ENCODE results near the gene CADPS. TPM values are rescaled to one million over a fixed set of nuclear protein-coding genes. Genes with fewer than 3 reads are reported as not detected.

Gene CADPS
- polyA plus RNA-seq, 1 experiment, result not detected

DNA sequence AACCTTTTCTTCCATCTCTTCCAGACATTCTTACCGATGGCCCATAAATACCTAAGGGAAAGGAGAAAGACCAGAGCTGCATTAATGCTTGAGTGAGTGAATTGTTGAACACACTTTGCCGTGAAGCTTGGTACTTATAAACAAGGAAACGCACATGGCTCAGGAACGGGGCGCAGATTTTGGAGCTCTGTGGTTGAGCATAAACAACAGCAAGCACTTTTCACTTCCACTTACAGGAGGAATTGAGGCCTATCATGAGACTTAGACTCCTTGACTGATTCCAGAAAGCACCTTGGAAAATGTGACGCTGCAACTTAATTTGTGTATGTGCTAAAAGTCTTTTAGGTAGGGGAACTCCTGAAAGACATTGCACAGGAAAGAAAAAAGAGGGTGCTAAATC, 304.3 kb downstream of the CADPS start:
- DNase-seq (ENCODE audit: low read depth), result no peak
- POLR2A ChIA-PET, result no interaction called here
- Histone ChIP-seq H3K36me3 (ENCODE audit: control insufficient read depth, insufficient read depth, low read length) (no peaks in the 10 kb centered on the region), H3K27me3 (ENCODE audit: control insufficient read depth, insufficient read depth, low read length) (no peaks in the 10 kb centered on the region), H3K4me3 (ENCODE audit: low read depth, low read length) (no peak overlapping the region)
- TF ChIP-seq, protein P1, sequence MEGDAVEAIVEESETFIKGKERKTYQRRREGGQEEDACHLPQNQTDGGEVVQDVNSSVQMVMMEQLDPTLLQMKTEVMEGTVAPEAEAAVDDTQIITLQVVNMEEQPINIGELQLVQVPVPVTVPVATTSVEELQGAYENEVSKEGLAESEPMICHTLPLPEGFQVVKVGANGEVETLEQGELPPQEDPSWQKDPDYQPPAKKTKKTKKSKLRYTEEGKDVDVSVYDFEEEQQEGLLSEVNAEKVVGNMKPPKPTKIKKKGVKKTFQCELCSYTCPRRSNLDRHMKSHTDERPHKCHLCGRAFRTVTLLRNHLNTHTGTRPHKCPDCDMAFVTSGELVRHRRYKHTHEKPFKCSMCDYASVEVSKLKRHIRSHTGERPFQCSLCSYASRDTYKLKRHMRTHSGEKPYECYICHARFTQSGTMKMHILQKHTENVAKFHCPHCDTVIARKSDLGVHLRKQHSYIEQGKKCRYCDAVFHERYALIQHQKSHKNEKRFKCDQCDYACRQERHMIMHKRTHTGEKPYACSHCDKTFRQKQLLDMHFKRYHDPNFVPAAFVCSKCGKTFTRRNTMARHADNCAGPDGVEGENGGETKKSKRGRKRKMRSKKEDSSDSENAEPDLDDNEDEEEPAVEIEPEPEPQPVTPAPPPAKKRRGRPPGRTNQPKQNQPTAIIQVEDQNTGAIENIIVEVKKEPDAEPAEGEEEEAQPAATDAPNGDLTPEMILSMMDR (IDR thresholded peaks at IDR 0.05; ENCODE audit: insufficient read depth, low read depth, low read length), result no peak
- CTCF ChIA-PET, result interaction anchor here (0.9 kb wide), 2 partner anchors 10 to 16 kb away, joined by 3 to 4 read pairs; no protein-coding TSS in a partner anchor

DNA sequence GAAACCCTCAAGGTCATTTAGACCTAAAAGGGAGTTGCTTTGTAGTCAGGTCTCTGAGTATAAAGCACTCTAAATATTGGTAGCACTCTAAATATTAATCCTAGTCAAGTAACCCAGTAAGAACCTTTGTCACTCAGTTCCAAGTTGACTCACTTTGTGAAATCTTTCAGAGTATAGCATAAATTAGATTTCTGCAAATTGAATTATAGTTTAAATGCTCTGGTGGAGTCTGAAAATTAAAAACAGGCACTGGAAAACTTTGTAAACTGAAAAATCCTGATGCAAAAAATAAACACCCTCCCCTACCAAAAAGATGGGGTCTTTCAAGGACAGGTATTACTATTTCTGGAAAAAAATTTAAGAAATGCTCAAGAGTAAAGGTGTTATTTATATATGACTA, 305.6 kb downstream of the CADPS start:
- no peak for DNase-seq (ENCODE audit: low read depth)
- no peak overlapping the region for H3K4me3 ChIP-seq (ENCODE audit: low read depth, low read length)
- CTCF ChIA-PET, result no interaction called here
- H3K27me3 ChIP-seq (ENCODE audit: control insufficient read depth, insufficient read depth, low read length), result no peaks in the 10 kb centered on the region
- TF ChIP-seq, protein P1 (IDR thresholded peaks at IDR 0.05; ENCODE audit: insufficient read depth, low read depth, low read length), result no peak
- no peaks in the 10 kb centered on the region for H3K36me3 ChIP-seq (ENCODE audit: control insufficient read depth, insufficient read depth, low read length)
- POLR2A ChIA-PET, result no interaction called here

DNA sequence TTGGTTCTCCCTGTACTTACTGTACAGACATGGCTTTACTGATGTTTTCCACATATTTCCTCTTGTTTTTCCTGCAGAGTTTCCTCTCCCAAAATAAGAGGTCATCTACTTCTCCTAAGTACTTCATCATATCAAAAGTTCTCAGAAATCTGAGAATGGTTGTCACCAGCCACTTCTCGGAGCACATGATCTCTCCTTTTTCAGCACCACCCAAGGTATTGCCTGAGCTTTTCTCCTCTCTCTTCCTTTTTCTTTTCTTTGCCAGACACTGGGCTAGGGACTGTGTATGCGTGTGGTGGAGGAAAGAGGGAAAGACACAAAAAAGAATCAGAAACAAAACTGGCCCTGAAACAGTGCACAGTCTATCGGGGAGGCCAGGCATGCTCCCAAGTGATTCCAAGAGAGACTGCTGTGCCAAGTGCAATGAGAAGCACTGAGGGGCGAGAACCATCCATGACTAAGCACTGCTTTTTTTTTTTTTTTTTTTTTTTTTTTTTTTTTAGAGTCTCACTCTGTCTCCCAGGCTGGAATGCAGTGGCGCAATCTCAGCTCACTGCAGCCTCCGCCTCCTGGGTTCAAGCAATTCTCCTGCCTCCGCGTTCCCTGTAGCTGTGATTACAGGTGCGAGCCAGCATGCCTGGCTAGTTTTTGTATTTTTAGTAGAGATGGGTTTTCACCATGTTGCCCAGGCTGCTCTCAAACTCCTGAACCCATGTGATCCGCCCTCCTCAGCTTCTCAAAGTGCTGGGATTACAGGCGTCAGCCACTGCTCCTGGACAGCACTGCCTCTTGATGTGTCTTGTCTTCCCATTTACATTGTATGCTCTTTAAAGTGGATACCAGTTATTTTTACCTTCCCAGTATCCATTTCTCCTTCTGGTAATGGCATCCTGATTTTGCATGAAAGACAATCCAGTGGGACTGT, 307.9 kb downstream of the CADPS start:
- peak; percentile 37 for DNase-seq (ENCODE audit: low read depth)
- H3K27me3 ChIP-seq (ENCODE audit: control insufficient read depth, insufficient read depth, low read length), result no peaks in the 10 kb centered on the region
- H3K36me3 ChIP-seq (ENCODE audit: control insufficient read depth, insufficient read depth, low read length), result no peaks in the 10 kb centered on the region
- CTCF ChIA-PET, result interaction anchor here (0.9 to 1.5 kb wide), 2 partner anchors 9 to 12 kb away, joined by 3 to 5 read pairs; no protein-coding TSS in a partner anchor
- H3K4me3 ChIP-seq (ENCODE audit: low read depth, low read length), result no peak overlapping the region
- POLR2A ChIA-PET, result interaction anchor here (0.6 kb wide), 3 partner anchors 238 to 503 kb away, joined by 6 to 19 read pairs (median 8); no protein-coding TSS in a partner anchor
- TF ChIP-seq, protein P1 (IDR thresholded peaks at IDR 0.05; ENCODE audit: insufficient read depth, low read depth, low read length), result no peak

DNA sequence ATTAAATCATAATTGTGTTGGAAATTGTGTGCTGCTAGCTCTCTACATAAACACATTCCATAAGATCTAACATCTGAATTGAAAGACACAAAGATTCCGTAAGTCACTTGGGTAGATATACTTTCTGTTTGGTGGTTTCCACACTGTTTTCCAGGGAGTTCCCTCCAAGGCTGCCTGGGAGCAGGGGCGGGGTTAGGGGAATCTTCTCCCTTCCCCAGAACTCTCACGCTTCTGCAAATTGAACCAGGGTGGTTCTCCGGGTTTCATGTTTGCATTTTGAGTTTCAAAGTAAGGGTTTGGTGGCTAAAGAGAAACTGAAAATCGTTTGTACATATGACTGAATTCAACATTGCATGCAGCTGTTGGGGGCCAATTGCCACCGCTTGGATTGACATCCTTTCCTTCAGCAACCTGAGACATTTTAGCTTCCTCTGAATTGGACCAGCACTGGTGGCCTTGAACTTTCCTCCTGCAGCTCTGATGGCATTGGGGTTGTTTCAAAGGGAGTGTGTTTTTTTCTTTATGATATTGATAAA, 309.1 kb downstream of the CADPS start:
- POLR2A ChIA-PET, result no interaction called here
- DNase-seq (ENCODE audit: low read depth), result no peak
- no peaks in the 10 kb centered on the region for H3K36me3 ChIP-seq (ENCODE audit: control insufficient read depth, insufficient read depth, low read length)
- no peaks in the 10 kb centered on the region for H3K27me3 ChIP-seq (ENCODE audit: control insufficient read depth, insufficient read depth, low read length)
- CTCF ChIA-PET, result interaction anchor here (1.5 kb wide), 1 partner anchor 11 kb away, joined by 5 read pairs; no protein-coding TSS in a partner anchor
- TF ChIP-seq, protein P1 (IDR thresholded peaks at IDR 0.05; ENCODE audit: insufficient read depth, low read depth, low read length), result no peak
- H3K4me3 ChIP-seq (ENCODE audit: low read depth, low read length), result no peak overlapping the region

DNA sequence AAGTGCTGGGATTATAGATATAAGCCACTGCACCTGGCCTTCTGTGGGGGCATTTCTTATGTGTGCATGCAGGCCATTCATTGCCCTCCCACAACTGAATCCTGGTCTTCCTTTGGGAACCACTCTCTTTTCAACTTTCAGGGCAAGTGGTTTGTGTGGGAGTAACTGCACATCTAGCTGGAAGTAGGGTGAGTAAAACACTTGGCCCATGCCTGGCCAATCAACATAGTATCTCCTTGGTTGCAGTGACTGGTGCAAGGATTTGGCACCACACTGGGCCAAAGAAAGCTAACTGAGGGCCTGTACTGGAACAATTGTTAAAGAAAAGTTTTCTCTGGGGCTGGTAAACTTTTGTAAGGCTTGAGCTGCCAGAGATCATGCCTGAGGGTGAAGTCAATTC, 312.6 kb downstream of the CADPS start:
- Histone ChIP-seq H3K27me3 (ENCODE audit: control insufficient read depth, insufficient read depth, low read length) (no peaks in the 10 kb centered on the region), H3K4me3 (ENCODE audit: low read depth, low read length) (no peak overlapping the region), H3K36me3 (ENCODE audit: control insufficient read depth, insufficient read depth, low read length) (no peaks in the 10 kb centered on the region)
- ChIA-PET POLR2A (no interaction called here), CTCF (no interaction called here)
- TF ChIP-seq, protein P1 (IDR thresholded peaks at IDR 0.05; ENCODE audit: insufficient read depth, low read depth, low read length), result no peak
- DNase-seq (ENCODE audit: low read depth), result no peak
